Endothelial cell of umbilical vein (primary cell): Measurements from ENCODE around the gene ZNF407. TPM values are rescaled to one million over a fixed set of nuclear protein-coding genes. Genes with fewer than 3 reads are reported as not detected.

Source experiments
- BruUV-seq: library from RNA; stranded (reverse); fragments of 400-500 nt; replicated peaks from 2 replicates; lab custom pipeline; 2021; lab: Mats Ljungman, UMichigan
- CTCF ChIA-PET: fragments of 300-600, 350-600 bp; sonication (Branson Sonifier 250); formaldehyde crosslinking; loops from one replicate; lab custom pipeline; 2021; ENCODE audit warnings: antibody characterized with exemption, inconsistent platforms; lab: Charles Lee
- POLR2A ChIA-PET: fragments of 300-600, 350-600 bp; sonication (Branson Sonifier 250); formaldehyde crosslinking; loops from one replicate; lab custom pipeline; 2021; ENCODE audit warnings: antibody characterized with exemption, inconsistent platforms; lab: Charles Lee
- DNase-seq: peaks from one replicate; pipeline ENCODE4 v3.0.0-alpha.2; 2011; ENCODE audit warnings: low read depth, low spot score
- FAIRE-seq: peaks from 2 replicates; lab custom pipeline; 2011; peaks lifted over from hg19 to GRCh38; lab: Jason Lieb, UNC
- H2AFZ ChIP-seq: 2 replicates; pipeline ENCODE4 v1.6.0; 2012; ENCODE audit warnings: low read depth, low read length, control low read depth, inconsistent platforms
- H3K27ac ChIP-seq: 2 replicates; pipeline ENCODE4 v1.5.1; 2011; ENCODE audit warnings: low read depth, mild to moderate bottlenecking, control low read depth, low read length, moderate library complexity; ENCODE audit not compliant: insufficient read depth
- H3K27me3 ChIP-seq, 2 experiments: 2 replicates each; pipeline versions ENCODE4 v1.6.0 to v1.6.1; 2011; ENCODE audit warnings: low read length in 2 of 2, mixed read lengths in 1 of 2; ENCODE audit not compliant: control insufficient read depth in 2 of 2, insufficient read depth in 2 of 2
- H3K36me3 ChIP-seq, 2 experiments: 2 replicates in 1 of 2; 3 replicates in 1 of 2; pipeline ENCODE4 v1.5.1; 2011; ENCODE audit warnings: low read length in 2 of 2, mild to moderate bottlenecking in 1 of 2, moderate library complexity in 1 of 2; ENCODE audit not compliant: control insufficient read depth in 2 of 2, insufficient read depth in 2 of 2; ENCODE audit errors: extremely low read depth in 1 of 2
- H3K4me1 ChIP-seq: 3 replicates; pipeline ENCODE4 v1.5.1; 2011; ENCODE audit warnings: mild to moderate bottlenecking, low read length; ENCODE audit not compliant: control insufficient read depth, insufficient read depth; ENCODE audit errors: extremely low read depth
- H3K4me2 ChIP-seq: 2 replicates; pipeline ENCODE4 v1.6.1; 2011; ENCODE audit warnings: low read length, control low read depth, mixed read lengths; ENCODE audit not compliant: insufficient read depth
- H3K4me3 ChIP-seq, 3 experiments: fragments of 200-600 bp in 1 of 3; sonication (generic), shearing (Covaris generic) in 1 of 3; replicated peaks in 1 of 3; 2 replicates each; pipeline ENCODE4 v1.5.1; 2011 to 2016; ENCODE audit warnings: control low read depth in 3 of 3, low read length in 3 of 3, mild to moderate bottlenecking in 2 of 3, inconsistent platforms in 1 of 3, low read depth in 1 of 3, moderate library complexity in 1 of 3; ENCODE audit not compliant: insufficient read depth in 1 of 3
- H3K79me2 ChIP-seq: 2 replicates; pipeline ENCODE4 v1.6.0; 2012; ENCODE audit warnings: low read length, inconsistent platforms; ENCODE audit not compliant: control insufficient read depth, insufficient read depth
- H3K9ac ChIP-seq: replicated peaks from 2 replicates; pipeline ENCODE3; 2011; ENCODE audit warnings: low read length, control low read depth; ENCODE audit not compliant: insufficient read depth; ENCODE audit errors: extremely low read depth
- H3K9me1 ChIP-seq: replicated peaks from 3 replicates; pipeline ENCODE4 v1.6.0; 2011; ENCODE audit warnings: mild to moderate bottlenecking, low read length; ENCODE audit not compliant: control insufficient read depth, insufficient read depth; ENCODE audit errors: extremely low read depth
- H3K9me3 ChIP-seq: replicated peaks from 2 replicates; pipeline ENCODE4 v1.5.1; 2012; ENCODE audit warnings: low read length, inconsistent platforms; ENCODE audit not compliant: control insufficient read depth, insufficient read depth
- H4K20me1 ChIP-seq: replicated peaks from 2 replicates; pipeline ENCODE3; 2011; ENCODE audit warnings: mild to moderate bottlenecking, low read length; ENCODE audit not compliant: control insufficient read depth, insufficient read depth; ENCODE audit errors: extremely low read depth
- CTCF ChIP-seq, 2 donors: IDR thresholded peaks; 1 replicate in 1 of 2; 2 replicates in 1 of 2; pipeline ENCODE4 v1.5.1; 2011; ENCODE audit warnings: low read length in 2 of 2, mild to moderate bottlenecking in 2 of 2, moderate library complexity in 2 of 2, control low read depth in 1 of 2, inconsistent platforms in 1 of 2, low read depth in 1 of 2; ENCODE audit not compliant: insufficient read depth in 1 of 2; ENCODE audit errors: extremely low read depth in 1 of 2
- EZH2 ChIP-seq: IDR thresholded peaks from 2 replicates; pipeline ENCODE4 v1.6.1; 2012; ENCODE audit warnings: borderline replicate concordance, low read depth, mild to moderate bottlenecking, moderate library complexity, low read length, inconsistent platforms; ENCODE audit not compliant: severe bottlenecking
- FOS ChIP-seq: IDR thresholded peaks from 2 replicates; pipeline ENCODE4 v1.6.1; 2011; ENCODE audit warnings: mild to moderate bottlenecking, low read length, moderate library complexity, borderline replicate concordance; ENCODE audit not compliant: insufficient read depth
- GATA2 ChIP-seq: IDR thresholded peaks from 2 replicates; pipeline ENCODE4 v1.7.0; 2011; ENCODE audit warnings: low read depth, mild to moderate bottlenecking, moderate library complexity, mixed read lengths, low read length; ENCODE audit not compliant: insufficient read length, insufficient read depth
- JUN ChIP-seq: IDR thresholded peaks from 2 replicates; pipeline ENCODE4 v1.6.1; 2011; ENCODE audit warnings: borderline replicate concordance, low read depth; ENCODE audit not compliant: insufficient read length, insufficient read depth
- MAX ChIP-seq: IDR thresholded peaks from 2 replicates; pipeline ENCODE4 v1.6.1; 2011; ENCODE audit not compliant: insufficient read depth, insufficient read length
- MYC ChIP-seq: IDR thresholded peaks from one replicate; pipeline ENCODE4 v1.6.1; 2011; ENCODE audit warnings: mild to moderate bottlenecking, low read depth, low read length
- POLR2A ChIP-seq: IDR thresholded peaks from 2 replicates; pipeline ENCODE4 v1.6.1; 2012; ENCODE audit warnings: low read depth, mild to moderate bottlenecking, control low read depth, low read length
- POLR2AphosphoS5 ChIP-seq: IDR thresholded peaks from 2 replicates; pipeline ENCODE4 v1.6.1; 2012; ENCODE audit warnings: low read depth, mild to moderate bottlenecking, control low read depth, low read length, moderate library complexity; ENCODE audit not compliant: insufficient read depth
- dilution Hi-C: fragments of 300-500 bp; cut with MboI; formaldehyde crosslinking; loops from one replicate; pipeline ENCODE4 v1.15.0; 2019; ENCODE audit warnings: low sequenced_read_pairs; ENCODE audit not compliant: extremely low pct_ligation_motif_present
- intact Hi-C: fragments of 100-400 bp; cut with micrococcal nuclease; formaldehyde crosslinking; loops from one replicate; pipeline ENCODE4 v1.10.0; 2022
- polyA plus RNA-seq, 4 experiments: library from polyadenylated mRNA; depleted of rRNA in 3 of 4; stranded (reverse) in 3 of 4; unstranded in 1 of 4; fragments of >200 nt; gene quantifications; 2 replicates each; pipeline versions ENCODE4 v1.2.1 to v1.2.3, GENCODE V29; 2011 to 2012; ENCODE audit warnings: missing spikeins in 1 of 4
- total RNA-seq: library from RNA; stranded (reverse); gene quantifications from 2 replicates; pipeline ENCODE4 v1.2.3, GENCODE V29; 2021

ZNF407 gene
- total and polyA plus RNA-seq, 2 donors (not counting 3 experiments of a cell fraction or from before 2014, with no cell fraction given) = 3.8 to 20.1 TPM

- ChIA-PET CTCF (no interaction called here), POLR2A (no interaction called here)
- H2AFZ ChIP-seq = no peak overlapping the region
- dilution Hi-C loops (no loop called here), intact Hi-C loops (loop anchor here (10.0 kb wide), 1 partner anchor 212 kb away; no protein-coding TSS in a partner anchor)
- H3K79me2 ChIP-seq = no peaks in the 10 kb centered on the region
- no peak overlapping the region for H3K27ac ChIP-seq
- TF ChIP-seq POLR2A (no peak), POLR2AphosphoS5 (no peak), MYC (no peak), GATA2 (no peak), EZH2 (no peak), FOS (no peak), JUN (no peak), CTCF (IDR thresholded peaks at IDR 0.05; ENCODE audit: extremely low read depth in 1 of 2, insufficient read depth in 1 of 2, low read depth in 1 of 2, low read length in 2 of 2) (no peak), MAX (no peak)
- no peak overlapping the region for H3K9ac ChIP-seq
- no peak overlapping the region for H3K4me3 ChIP-seq
- H3K27me3 ChIP-seq = no peaks in the 10 kb centered on the region
- no peak for DNase-seq
- H4K20me1 ChIP-seq = no peaks in the 10 kb centered on the region
- BruUV-seq = no TSS peak
- no peaks in the 10 kb centered on the region for H3K36me3 ChIP-seq
- H3K9me3 ChIP-seq = no peaks in the 10 kb centered on the region
- H3K9me1 ChIP-seq = no peaks in the 10 kb centered on the region
- H3K4me1 ChIP-seq = no peaks in the 10 kb centered on the region
- no peak for FAIRE-seq
- no peak overlapping the region for H3K4me2 ChIP-seq
Measured at GRCh38 chr18:74866577-74866976, 268.9 kb downstream of the ZNF407 start.
